NOMO-1 treated with DMSO at 0.1 percent for 48 hours (cell line): Measurements from ENCODE around the gene PHF23.
A peak's percentile ranks its signal among the peaks of the same experiment; 100 is the strongest.

Experiments
- DNase-seq: peaks from one replicate; lab custom pipeline; 2025; ENCODE audit not compliant: unreplicated experiment; lab: John Stamatoyannopoulos, UW

Gene PHF23

GRCh38 chr17:7221278-7222092 is 17.8 kb downstream of the PHF23 start:
- no peak for DNase-seq

GRCh38 chr17:7220593-7221277 is 18.5 kb downstream of the PHF23 start:
- DNase-seq: peak; percentile 66

- peak; percentile 78 for DNase-seq
Observed at GRCh38 chr17:7219812-7220592, 19.3 kb downstream of the PHF23 start, which contains the start of the genes ACADVL and DLG4. Gene ACADVL (plus strand): TSS chr17:7219938. CDS start chr17:7219985, 47 bp downstream. Gene DLG4 (minus strand): TSS chr17:7219836.

- no peak for DNase-seq
Observed at GRCh38 chr17:7219229-7219811, 19.9 kb downstream of the PHF23 start.

- no peak for DNase-seq
Observed at GRCh38 chr17:7218758-7219157, 20.5 kb downstream of the PHF23 start.

- DNase-seq: no peak
Observed at GRCh38 chr17:7218166-7218565, 21.1 kb downstream of the PHF23 start.

- DNase-seq: peak; percentile 68
Observed at GRCh38 chr17:7217113-7217987, 21.9 kb downstream of the PHF23 start.

GRCh38 chr17:7216242-7217112 is 22.8 kb downstream of the PHF23 start:
- no peak for DNase-seq

- DNase-seq: no peak
Observed at GRCh38 chr17:7215652-7216180, 23.5 kb downstream of the PHF23 start.

GRCh38 chr17:7215136-7215638 is 24.1 kb downstream of the PHF23 start:
- no peak for DNase-seq

- peak; percentile 97 for DNase-seq
Observed at GRCh38 chr17:7214300-7215135, 24.7 kb downstream of the PHF23 start.

- DNase-seq: peak; percentile 71
Observed at GRCh38 chr17:7213895-7214299, 25.4 kb downstream of the PHF23 start.

- no peak for DNase-seq
Observed at GRCh38 chr17:7211491-7212273, 27.6 kb downstream of the PHF23 start.

- no peak for DNase-seq
Observed at GRCh38 chr17:7208754-7209460, 30.4 kb downstream of the PHF23 start.

- DNase-seq: no peak
Observed at GRCh38 chr17:7208027-7208571, 31.2 kb downstream of the PHF23 start.
